Rectal smooth muscle tissue (tissue), 1 donor: ENCODE measurements around the gene GPC6.

Experiments used
- H3K27ac ChIP-seq: one replicate; pipeline ENCODE4 v1.7.0; 2013; ENCODE audit warnings: low read depth, low read length, inconsistent platforms
- H3K27me3 ChIP-seq: one replicate; pipeline ENCODE4 v1.7.0; 2013; ENCODE audit warnings: low read length; ENCODE audit not compliant: control insufficient read depth, insufficient read depth
- H3K36me3 ChIP-seq: one replicate; pipeline ENCODE4 v1.7.0; 2013; ENCODE audit warnings: low read length; ENCODE audit not compliant: control insufficient read depth, insufficient read depth
- H3K4me1 ChIP-seq: one replicate; pipeline ENCODE4 v1.7.0; 2013; ENCODE audit warnings: low read length; ENCODE audit not compliant: control insufficient read depth, insufficient read depth
- H3K4me3 ChIP-seq: one replicate; pipeline ENCODE4 v1.7.0; 2013; ENCODE audit warnings: low read length
- H3K9ac ChIP-seq: one replicate; pipeline ENCODE4 v1.7.0; 2013; ENCODE audit warnings: low read length

Gene GPC6

GRCh38 chr13:94444826-94445225 lies 1218.2 kb downstream of the GPC6 start:
- no peaks in the 10 kb centered on the region for H3K27me3 ChIP-seq
- H3K4me3 ChIP-seq, result no peak overlapping the region
- no peaks in the 10 kb centered on the region for H3K36me3 ChIP-seq
- no peak overlapping the region for H3K27ac ChIP-seq
- no peak overlapping the region for H3K9ac ChIP-seq
- H3K4me1 ChIP-seq, result no peaks in the 10 kb centered on the region

GRCh38 chr13:94454334-94454733 lies 1227.7 kb downstream of the GPC6 start:
- Histone ChIP-seq H3K4me1 (no peaks in the 10 kb centered on the region), H3K9ac (no peak overlapping the region), H3K27me3 (no peaks in the 10 kb centered on the region), H3K4me3 (no peak overlapping the region), H3K36me3 (no peaks in the 10 kb centered on the region), H3K27ac (no peak overlapping the region)

- no peaks in the 10 kb centered on the region for H3K27me3 ChIP-seq
- H3K36me3 ChIP-seq, result no peaks in the 10 kb centered on the region
- H3K4me1 ChIP-seq, result no peaks in the 10 kb centered on the region
- no peak overlapping the region for H3K9ac ChIP-seq
- no peak overlapping the region for H3K4me3 ChIP-seq
- no peak overlapping the region for H3K27ac ChIP-seq
Observed at GRCh38 chr13:94454906-94455305, 1228.3 kb downstream of the GPC6 start.

- Histone ChIP-seq H3K27ac (no peak overlapping the region), H3K4me1 (no peaks in the 10 kb centered on the region), H3K4me3 (no peak overlapping the region), H3K36me3 (no peaks in the 10 kb centered on the region), H3K9ac (no peak overlapping the region), H3K27me3 (no peaks in the 10 kb centered on the region)
Observed at GRCh38 chr13:94455414-94455813, 1228.8 kb downstream of the GPC6 start.
